A673 (cell line): Measurements from ENCODE around the gene EFNA5. TPM values are rescaled to one million over a fixed set of nuclear protein-coding genes. Genes with fewer than 3 reads are reported as not detected.
A peak's percentile ranks its signal among the peaks of the same experiment; 100 is the strongest.

Experiments
- BruUV-seq: library from RNA; stranded (reverse); fragments of 400-500 nt; replicated peaks from 2 replicates; lab custom pipeline; 2021; lab: Mats Ljungman, UMichigan
- CTCF ChIA-PET: fragments of 300-600 bp; sonication (Branson Sonifier 250); formaldehyde crosslinking; loops from one replicate; lab custom pipeline; 2022; ENCODE audit warnings: antibody characterized with exemption; lab: Charles Lee
- POLR2A ChIA-PET: fragments of 300-600 bp; sonication (Branson Sonifier 250); formaldehyde crosslinking; loops from one replicate; lab custom pipeline; 2022; ENCODE audit warnings: antibody characterized with exemption; ENCODE audit not compliant: low non-redundant PET; lab: Charles Lee
- DNase-seq: peaks from one replicate; pipeline ENCODE4 v3.0.0-alpha.2; 2015; ENCODE audit warnings: low spot score
- H3K27ac ChIP-seq: fragments of 200-600 bp; sonication (generic); 2 replicates; pipeline ENCODE4 v1.5.1; 2016; ENCODE audit warnings: mixed run types, low read depth, mild to moderate bottlenecking, mixed read lengths, antibody characterized with exemption, low read length; ENCODE audit not compliant: poor library complexity, severe bottlenecking
- H3K27me3 ChIP-seq: fragments of 200-600 bp; sonication (generic); replicated peaks from 2 replicates; pipeline ENCODE4 v1.6.1; 2017; ENCODE audit warnings: mixed run types, low read depth, mild to moderate bottlenecking, mixed read lengths, antibody characterized with exemption, low read length; ENCODE audit not compliant: insufficient read depth, poor library complexity
- H3K36me3 ChIP-seq: fragments of 200-600 bp; sonication (generic); 2 replicates; pipeline ENCODE4 v1.6.1; 2016; ENCODE audit warnings: mixed run types, mild to moderate bottlenecking, mixed read lengths, antibody characterized with exemption, low read length; ENCODE audit not compliant: insufficient read depth, poor library complexity, severe bottlenecking
- H3K4me1 ChIP-seq: fragments of 200-600 bp; sonication (generic); 2 replicates; pipeline ENCODE4 v1.6.1; 2017; ENCODE audit warnings: mixed run types, mild to moderate bottlenecking, mixed read lengths, antibody characterized with exemption, low read length; ENCODE audit not compliant: insufficient read depth, poor library complexity, severe bottlenecking
- H3K4me3 ChIP-seq: fragments of 200-600 bp; sonication (generic); 2 replicates; pipeline ENCODE4 v1.5.1; 2016; ENCODE audit warnings: low read depth, mixed run types, mild to moderate bottlenecking, mixed read lengths, low read length; ENCODE audit not compliant: poor library complexity, severe bottlenecking
- H3K9me3 ChIP-seq: fragments of 200-600 bp; sonication (generic); 2 replicates; pipeline ENCODE4 v1.6.1; 2016; ENCODE audit warnings: mixed run types, low read depth, mild to moderate bottlenecking, mixed read lengths, antibody characterized with exemption, low read length; ENCODE audit not compliant: poor library complexity, severe bottlenecking
- CTCF ChIP-seq: fragments of 300-800, 200-600 bp; sonication (generic); conservative IDR thresholded peaks from 2 replicates; pipeline ENCODE4 v1.5.1; 2017; ENCODE audit warnings: low read depth, mild to moderate bottlenecking, antibody characterized with exemption, low read length, moderate library complexity, mixed read lengths
- EZH2 ChIP-seq: fragments of 200-600 bp; sonication (generic); IDR thresholded peaks from 2 replicates; pipeline ENCODE4 v1.6.1; 2017; ENCODE audit warnings: borderline replicate concordance, low read depth, mild to moderate bottlenecking, mixed read lengths, antibody characterized with exemption, low read length; ENCODE audit not compliant: poor library complexity, severe bottlenecking
- intact Hi-C: fragments of 100-400 bp; cut with micrococcal nuclease; formaldehyde crosslinking; loops from one replicate; pipeline ENCODE4 v1.10.0; 2022; ENCODE audit not compliant: unreplicated experiment
- total RNA-seq: library from RNA; stranded (reverse); gene quantifications from 2 replicates; pipeline ENCODE4 v1.2.3, GENCODE V29; 2021

The EFNA5 gene
- total RNA-seq, 1 experiment from 2014 or later, result 16.7 TPM

- no TSS peak for BruUV-seq
- no peak for TF ChIP-seq EZH2
- no peak for TF ChIP-seq CTCF
- CTCF ChIA-PET, result no interaction called here
Measured at GRCh38 chr5:107670087-107670931, 428 bp downstream of the EFNA5 start.

GRCh38 chr5:107669096-107670031 lies 1.4 kb downstream of the EFNA5 start:
- Histone ChIP-seq H3K27ac (peak overlapping the region; percentile 78), H3K36me3 (no peaks in the 10 kb centered on the region), H3K4me1 (peaks cover 4% of the 10 kb centered on the region), H3K4me3 (peak overlapping the region; percentile 65), H3K9me3 (no peaks in the 10 kb centered on the region), H3K27me3 (no peaks in the 10 kb centered on the region)
- CTCF ChIA-PET, result no interaction called here
- intact Hi-C loops, result loop anchor here (5.0 to 10.0 kb wide), 9 partner anchors 97 to 1402 kb away; no protein-coding TSS in a partner anchor
- POLR2A ChIA-PET, result interaction anchor here (0.7 kb wide), 1 partner anchor 720 kb away, joined by 13 read pairs; no protein-coding TSS in a partner anchor
- BruUV-seq, result TSS peak; percentile 16
- DNase-seq, result peak; percentile 52
- no peak for TF ChIP-seq EZH2
- no peak for TF ChIP-seq CTCF

More at GRCh38 chr5:107670087-107670931, 428 bp downstream of the EFNA5 start:
- Histone ChIP-seq H3K36me3 (no peaks in the 10 kb centered on the region), H3K4me1 (peaks cover 4% of the 10 kb centered on the region), H3K27ac (peak overlapping the region; percentile 78), H3K4me3 (peak overlapping the region; percentile 65), H3K27me3 (no peaks in the 10 kb centered on the region), H3K9me3 (no peaks in the 10 kb centered on the region)
- peak; percentile 73 for DNase-seq
- POLR2A ChIA-PET, result interaction anchor here (0.7 kb wide), 1 partner anchor 719 kb away, joined by 13 read pairs; no protein-coding TSS in a partner anchor
- intact Hi-C loops, result loop anchor here (5.0 to 10.0 kb wide), 9 partner anchors 98 to 1403 kb away; no protein-coding TSS in a partner anchor
